Measurements from ENCODE around the gene STMN1. TPM values are rescaled to one million over a fixed set of nuclear protein-coding genes. Genes with fewer than 3 reads are reported as not detected.

Gene STMN1
- total RNA-seq, 1 experiment from 2014 or later = 207 TPM

- H3K4me3 Mint-ChIP-seq (ENCODE audit: unreplicated experiment) = no peak overlapping the region
- no peaks in the 10 kb centered on the region for H3K27me3 Mint-ChIP-seq (ENCODE audit: insufficient read depth, unreplicated experiment)
- H3K9me3 ChIP-seq = no peaks in the 10 kb centered on the region; the same call in 1 of the 2 replicates
- H3K4me3 ChIP-seq (ENCODE audit: low read depth, low read length) = no peak overlapping the region
- no peak overlapping the region for H3K27ac Mint-ChIP-seq (ENCODE audit: unreplicated experiment)
- peaks cover 2% of the 10 kb centered on the region; the same call in 1 of the 2 replicates for H3K36me3 ChIP-seq (ENCODE audit: control insufficient read depth, insufficient read depth, low read length)
- H3K27me3 ChIP-seq (replicated peaks; ENCODE audit: control insufficient read depth, insufficient read depth, low read length) = no peaks in the 10 kb centered on the region
- DNase-seq = no peak
- H3K4me1 ChIP-seq = peaks cover 16% of the 10 kb centered on the region
- peaks cover 41% of the 10 kb centered on the region for H3K36me3 Mint-ChIP-seq (ENCODE audit: insufficient read depth, unreplicated experiment)
- intact Hi-C loops (cut with micrococcal nuclease; ENCODE audit: unreplicated experiment) = no loop called here
- no peaks in the 10 kb centered on the region for H3K9me3 Mint-ChIP-seq (ENCODE audit: unreplicated experiment)
- ChIA-PET CTCF (no interaction called here), POLR2A (no interaction called here)
- peaks cover 7% of the 10 kb centered on the region for H3K4me1 Mint-ChIP-seq (ENCODE audit: low read depth, unreplicated experiment)
- no TSS peak for BruUV-seq (replicated peaks)
- TF ChIP-seq CTCF (IDR thresholded peaks at IDR 0.05; ENCODE audit: insufficient read depth in 1 of 2, low read depth in 1 of 2, low read length in 1 of 2, severe bottlenecking in 1 of 2, unreplicated experiment in 1 of 2) = no peak
Measured at GRCh38 chr1:25862785-25863485, 43.3 kb downstream of the STMN1 start.

GRCh38 chr1:25861316-25862286, 44.6 kb downstream of the STMN1 start:
- Mint-ChIP-seq H3K36me3 (ENCODE audit: insufficient read depth, unreplicated experiment) (peaks cover 33% of the 10 kb centered on the region), H3K9me3 (ENCODE audit: unreplicated experiment) (no peaks in the 10 kb centered on the region), H3K4me1 (ENCODE audit: low read depth, unreplicated experiment) (peaks cover 10% of the 10 kb centered on the region), H3K27me3 (ENCODE audit: insufficient read depth, unreplicated experiment) (no peaks in the 10 kb centered on the region), H3K27ac (ENCODE audit: unreplicated experiment) (no peak overlapping the region), H3K4me3 (ENCODE audit: unreplicated experiment) (peak overlapping the region; percentile 12)
- DNase-seq = peak in 1 of 2 experiments; percentile 9
- Histone ChIP-seq H3K9me3 (no peaks in the 10 kb centered on the region; the same call in 1 of the 2 replicates), H3K4me3 (ENCODE audit: low read depth, low read length) (no peak overlapping the region), H3K36me3 (ENCODE audit: control insufficient read depth, insufficient read depth, low read length) (peaks cover 2% of the 10 kb centered on the region; the same call in 1 of the 2 replicates), H3K27me3 (replicated peaks; ENCODE audit: control insufficient read depth, insufficient read depth, low read length) (no peaks in the 10 kb centered on the region), H3K4me1 (peaks cover 6% of the 10 kb centered on the region; the same call in 1 of the 2 replicates)
- CTCF ChIA-PET = interaction anchor here (0.6 kb wide), 1 partner anchor 14 kb away, joined by 3 read pairs; the partner anchor contains the start of gene PAQR7
- BruUV-seq (replicated peaks) = TSS peak; percentile 21
- no peak for TF ChIP-seq CTCF (IDR thresholded peaks at IDR 0.05; ENCODE audit: insufficient read depth in 1 of 2, low read depth in 1 of 2, low read length in 1 of 2, severe bottlenecking in 1 of 2, unreplicated experiment in 1 of 2)
- POLR2A ChIA-PET = no interaction called here
- intact Hi-C loops (cut with micrococcal nuclease; ENCODE audit: unreplicated experiment) = no loop called here

Measured in Caco-2 (cell line).